ENCODE data around the gene ASB1.

- TF ChIP-seq CTCF (CRISPR knock-in tag; IDR thresholded peaks at IDR 0.05) (no peak), CEBPB (IDR thresholded peaks at IDR 0.05; ENCODE audit: borderline replicate concordance, low read depth, low read length) (no peak)
Measured at GRCh38 chr2:238415893-238416292, 10.8 kb upstream of the ASB1 start.

Measured in HepG2 (cell line).